Measurements from ENCODE around the gene PRKAG2.

The PRKAG2 gene

GRCh38 chr7:151862606-151863381, 14.1 kb downstream of the PRKAG2 start:
- Histone ChIP-seq H3K27ac (ENCODE audit: low read depth, low read length) (no peak overlapping the region), H3K9me3 (ENCODE audit: insufficient read depth, low read depth, low read length) (peaks cover 1% of the 10 kb centered on the region), H3K23ac (ENCODE audit: low read length) (no peak overlapping the region), H3K36me3 (ENCODE audit: control insufficient read depth in 1 of 2, insufficient read depth in 2 of 2, low read length in 2 of 2) (no peaks in the 10 kb centered on the region), H3K79me1 (ENCODE audit: low read length) (no peaks in the 10 kb centered on the region), H3K4me3 (ENCODE audit: low read depth, low read length) (no peak overlapping the region), H3K14ac (ENCODE audit: low read length) (no peak overlapping the region), H2AFZ (ENCODE audit: insufficient read depth, low read length, poor library complexity) (no peak overlapping the region), H4K12ac (ENCODE audit: low read depth, low read length) (no peak overlapping the region), H2BK120ac (ENCODE audit: insufficient read depth, low read length, poor library complexity) (no peak overlapping the region), H3K9ac (ENCODE audit: low read length) (no peak overlapping the region), H3K4ac (ENCODE audit: low read depth, low read length) (no peak overlapping the region), H2BK12ac (ENCODE audit: low read length) (no peak overlapping the region), H2BK5ac (ENCODE audit: low read depth, low read length, poor library complexity) (no peak overlapping the region), H3K4me1 (ENCODE audit: control insufficient read depth in 1 of 2, insufficient read depth in 2 of 2, low read length in 2 of 2) (no peaks in the 10 kb centered on the region), H3K79me2 (ENCODE audit: control insufficient read depth, insufficient read depth, low read length, poor library complexity) (no peaks in the 10 kb centered on the region), H3K4me2 (ENCODE audit: low read length) (no peak overlapping the region), H2AK5ac (ENCODE audit: low read length) (no peak overlapping the region), H4K8ac (ENCODE audit: low read depth, low read length) (no peak overlapping the region), H3K18ac (ENCODE audit: low read length) (no peak overlapping the region), H3K27me3 (ENCODE audit: insufficient read depth, low read length) (no peaks in the 10 kb centered on the region), H4K91ac (ENCODE audit: low read depth, low read length) (no peak overlapping the region)
- 100% methylated on average over 5 of the region's 21 CpGs for WGBS (ENCODE audit: extremely low coverage, insufficient coverage, insufficient read length)
- no peak for DNase-seq

- H3K79me2 ChIP-seq (ENCODE audit: control insufficient read depth, insufficient read depth, low read length, poor library complexity): no peaks in the 10 kb centered on the region
- H2AFZ ChIP-seq (ENCODE audit: insufficient read depth, low read length, poor library complexity): no peak overlapping the region
- H4K12ac ChIP-seq (ENCODE audit: low read depth, low read length): no peak overlapping the region
- no peak overlapping the region for H3K4ac ChIP-seq (ENCODE audit: low read depth, low read length)
- no peak overlapping the region for H3K27ac ChIP-seq (ENCODE audit: low read depth, low read length)
- no peak overlapping the region for H3K18ac ChIP-seq (ENCODE audit: low read length)
- H3K14ac ChIP-seq (ENCODE audit: low read length): no peak overlapping the region
- no peak overlapping the region for H3K4me2 ChIP-seq (ENCODE audit: low read length)
- no peak overlapping the region for H4K91ac ChIP-seq (ENCODE audit: low read depth, low read length)
- WGBS (ENCODE audit: extremely low coverage, insufficient coverage, insufficient read length): no CpG with 5 or more reads among the region's 9 CpGs
- no peaks in the 10 kb centered on the region for H3K79me1 ChIP-seq (ENCODE audit: low read length)
- no peaks in the 10 kb centered on the region for H3K36me3 ChIP-seq (ENCODE audit: control insufficient read depth in 1 of 2, insufficient read depth in 2 of 2, low read length in 2 of 2)
- H2BK120ac ChIP-seq (ENCODE audit: insufficient read depth, low read length, poor library complexity): no peak overlapping the region
- H3K4me3 ChIP-seq (ENCODE audit: low read depth, low read length): no peak overlapping the region
- no peaks in the 10 kb centered on the region for H3K27me3 ChIP-seq (ENCODE audit: insufficient read depth, low read length)
- no peaks in the 10 kb centered on the region for H3K4me1 ChIP-seq (ENCODE audit: control insufficient read depth in 1 of 2, insufficient read depth in 2 of 2, low read length in 2 of 2)
- H3K9ac ChIP-seq (ENCODE audit: low read length): no peak overlapping the region
- no peak overlapping the region for H2BK12ac ChIP-seq (ENCODE audit: low read length)
- no peak for DNase-seq
- no peak overlapping the region for H3K23ac ChIP-seq (ENCODE audit: low read length)
- no peak overlapping the region for H2AK5ac ChIP-seq (ENCODE audit: low read length)
- H2BK5ac ChIP-seq (ENCODE audit: low read depth, low read length, poor library complexity): no peak overlapping the region
- no peak overlapping the region for H4K8ac ChIP-seq (ENCODE audit: low read depth, low read length)
- peaks cover 3% of the 10 kb centered on the region for H3K9me3 ChIP-seq (ENCODE audit: insufficient read depth, low read depth, low read length)
These were observed 15.0 kb downstream of the PRKAG2 start for GRCh38 chr7:151861881-151862280.

DNA sequence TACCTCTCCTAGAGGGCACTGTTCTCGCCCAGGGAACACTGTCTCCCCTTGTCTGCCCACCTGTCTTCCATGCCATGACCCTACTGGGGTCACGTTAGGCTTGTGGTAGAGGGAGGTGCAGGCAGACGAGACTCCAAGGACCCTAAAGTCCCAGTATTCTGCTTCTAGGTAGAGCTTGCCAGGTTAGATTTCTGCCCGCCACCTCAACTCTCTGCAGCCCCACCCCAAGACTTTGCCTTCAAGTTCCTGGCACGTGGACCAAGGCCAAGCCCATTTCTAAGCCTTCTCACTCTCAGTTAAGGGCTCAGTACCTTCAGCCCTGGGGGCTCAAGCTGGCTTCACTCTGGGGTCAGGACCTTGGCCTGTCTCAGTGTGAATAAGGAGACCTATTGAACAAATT, 16.1 kb downstream of the PRKAG2 start:
- no peak overlapping the region for H2AK5ac ChIP-seq (ENCODE audit: low read length)
- no peak overlapping the region for H3K18ac ChIP-seq (ENCODE audit: low read length)
- H3K4me3 ChIP-seq (ENCODE audit: low read depth, low read length): no peak overlapping the region
- H2AFZ ChIP-seq (ENCODE audit: insufficient read depth, low read length, poor library complexity): no peak overlapping the region
- no peak overlapping the region for H3K23ac ChIP-seq (ENCODE audit: low read length)
- no peak overlapping the region for H3K9ac ChIP-seq (ENCODE audit: low read length)
- DNase-seq: no peak
- H2BK12ac ChIP-seq (ENCODE audit: low read length): no peak overlapping the region
- no peak overlapping the region for H4K12ac ChIP-seq (ENCODE audit: low read depth, low read length)
- H3K79me1 ChIP-seq (ENCODE audit: low read length): no peaks in the 10 kb centered on the region
- no peaks in the 10 kb centered on the region for H3K36me3 ChIP-seq (ENCODE audit: control insufficient read depth in 1 of 2, insufficient read depth in 2 of 2, low read length in 2 of 2)
- peaks cover 2% of the 10 kb centered on the region for H3K9me3 ChIP-seq (ENCODE audit: insufficient read depth, low read depth, low read length)
- no peaks in the 10 kb centered on the region for H3K4me1 ChIP-seq (ENCODE audit: control insufficient read depth in 1 of 2, insufficient read depth in 2 of 2, low read length in 2 of 2)
- no peak overlapping the region for H3K4ac ChIP-seq (ENCODE audit: low read depth, low read length)
- no peak overlapping the region for H4K91ac ChIP-seq (ENCODE audit: low read depth, low read length)
- H3K27ac ChIP-seq (ENCODE audit: low read depth, low read length): no peak overlapping the region
- no peaks in the 10 kb centered on the region for H3K79me2 ChIP-seq (ENCODE audit: control insufficient read depth, insufficient read depth, low read length, poor library complexity)
- no peak overlapping the region for H3K14ac ChIP-seq (ENCODE audit: low read length)
- H3K27me3 ChIP-seq (ENCODE audit: insufficient read depth, low read length): no peaks in the 10 kb centered on the region
- no peak overlapping the region for H3K4me2 ChIP-seq (ENCODE audit: low read length)
- no peak overlapping the region for H2BK120ac ChIP-seq (ENCODE audit: insufficient read depth, low read length, poor library complexity)
- WGBS (ENCODE audit: extremely low coverage, insufficient coverage, insufficient read length): no CpG with 5 or more reads among the region's 5 CpGs
- no peak overlapping the region for H4K8ac ChIP-seq (ENCODE audit: low read depth, low read length)
- H2BK5ac ChIP-seq (ENCODE audit: low read depth, low read length, poor library complexity): no peak overlapping the region

GRCh38 chr7:151859948-151860685, 16.8 kb downstream of the PRKAG2 start:
- H3K79me2 ChIP-seq (ENCODE audit: control insufficient read depth, insufficient read depth, low read length, poor library complexity): no peaks in the 10 kb centered on the region
- H3K9me3 ChIP-seq (ENCODE audit: insufficient read depth, low read depth, low read length): peaks cover 3% of the 10 kb centered on the region
- no peak overlapping the region for H2AK5ac ChIP-seq (ENCODE audit: low read length)
- no peak overlapping the region for H3K14ac ChIP-seq (ENCODE audit: low read length)
- no peaks in the 10 kb centered on the region for H3K36me3 ChIP-seq (ENCODE audit: control insufficient read depth in 1 of 2, insufficient read depth in 2 of 2, low read length in 2 of 2)
- H2AFZ ChIP-seq (ENCODE audit: insufficient read depth, low read length, poor library complexity): no peak overlapping the region
- H3K27ac ChIP-seq (ENCODE audit: low read depth, low read length): no peak overlapping the region
- no peak overlapping the region for H3K23ac ChIP-seq (ENCODE audit: low read length)
- no peak overlapping the region for H3K4ac ChIP-seq (ENCODE audit: low read depth, low read length)
- no peak for DNase-seq
- H4K12ac ChIP-seq (ENCODE audit: low read depth, low read length): no peak overlapping the region
- H3K4me3 ChIP-seq (ENCODE audit: low read depth, low read length): no peak overlapping the region
- no peak overlapping the region for H3K9ac ChIP-seq (ENCODE audit: low read length)
- H3K79me1 ChIP-seq (ENCODE audit: low read length): no peaks in the 10 kb centered on the region
- H3K27me3 ChIP-seq (ENCODE audit: insufficient read depth, low read length): no peaks in the 10 kb centered on the region
- WGBS (ENCODE audit: extremely low coverage, insufficient coverage, insufficient read length): no CpG with 5 or more reads among the region's 15 CpGs
- no peak overlapping the region for H2BK12ac ChIP-seq (ENCODE audit: low read length)
- no peak overlapping the region for H4K8ac ChIP-seq (ENCODE audit: low read depth, low read length)
- no peak overlapping the region for H4K91ac ChIP-seq (ENCODE audit: low read depth, low read length)
- no peaks in the 10 kb centered on the region for H3K4me1 ChIP-seq (ENCODE audit: control insufficient read depth in 1 of 2, insufficient read depth in 2 of 2, low read length in 2 of 2)
- H3K18ac ChIP-seq (ENCODE audit: low read length): no peak overlapping the region
- no peak overlapping the region for H2BK5ac ChIP-seq (ENCODE audit: low read depth, low read length, poor library complexity)
- no peak overlapping the region for H3K4me2 ChIP-seq (ENCODE audit: low read length)
- no peak overlapping the region for H2BK120ac ChIP-seq (ENCODE audit: insufficient read depth, low read length, poor library complexity)

All from trophoblast cell (in vitro differentiated cells and primary cell).